CD4-positive, CD25-positive, alpha-beta regulatory T cell (primary cell): ENCODE measurements around the gene OR51G2. TPM values are rescaled to one million over a fixed set of nuclear protein-coding genes. Genes with fewer than 3 reads are reported as not detected.
"Not testable (repeated sequence)": the region's sequence is repeated elsewhere in the genome, so short reads cannot be mapped to it uniquely, and the experiment has no call there.

Source experiments
- ATAC-seq, 2 donors: fragments of 150-1000 bp; cut with Tn5 transposase; one replicate each; pipeline ENCODE4 v1.10.0; 2021; ENCODE audit warnings: low read depth in 2 of 2, moderate number of reproducible peaks in 2 of 2, moderate library complexity in 1 of 2
- DNase-seq, 3 donors: peaks; one replicate each; pipeline versions ENCODE4 v3.0.0 to v3.0.0-alpha.2; 2012 to 2022; ENCODE audit warnings: mixed read lengths in 1 of 3
- H3K27ac ChIP-seq: one replicate; pipeline ENCODE4 v1.7.0; 2013; ENCODE audit warnings: mild to moderate bottlenecking, low read length; ENCODE audit not compliant: insufficient read depth, poor library complexity, severe bottlenecking
- H3K27me3 ChIP-seq: one replicate; pipeline ENCODE4 v1.7.0; 2013; ENCODE audit warnings: low read length; ENCODE audit not compliant: control insufficient read depth, insufficient read depth
- H3K36me3 ChIP-seq: one replicate; pipeline ENCODE4 v1.7.0; 2013; ENCODE audit warnings: mild to moderate bottlenecking, low read length, moderate library complexity; ENCODE audit not compliant: control insufficient read depth, insufficient read depth
- H3K4me1 ChIP-seq: 2 replicates; pipeline ENCODE4 v1.7.0; 2013; ENCODE audit warnings: mild to moderate bottlenecking, low read length; ENCODE audit not compliant: insufficient read depth, control insufficient read depth, poor library complexity, severe bottlenecking
- H3K4me3 ChIP-seq: one replicate; pipeline ENCODE4 v1.7.0; 2013; ENCODE audit warnings: low read depth, mild to moderate bottlenecking, low read length, moderate library complexity
- H3K9me3 ChIP-seq, 2 experiments: 1 replicate in 1 of 2; 2 replicates in 1 of 2; pipeline ENCODE4 v1.7.0; 2013; ENCODE audit warnings: low read length in 2 of 2, mild to moderate bottlenecking in 1 of 2, moderate library complexity in 1 of 2; ENCODE audit not compliant: control insufficient read depth in 2 of 2
- H3K27ac Mint-ChIP-seq, 3 donors: one replicate each; pipeline ENCODE4 v1.8.0; 2020 to 2022; ENCODE audit warnings: mild to moderate bottlenecking in 3 of 3, mixed read lengths in 3 of 3, moderate library complexity in 2 of 3
- H3K27me3 Mint-ChIP-seq: one replicate; pipeline ENCODE4 v1.8.0; 2022; ENCODE audit warnings: mild to moderate bottlenecking, mixed read lengths
- H3K36me3 Mint-ChIP-seq: one replicate; pipeline ENCODE4 v1.8.0; 2020; ENCODE audit warnings: mixed read lengths
- H3K4me1 Mint-ChIP-seq, 4 donors: one replicate each; pipeline ENCODE4 v1.8.0; 2020 to 2022; ENCODE audit warnings: mixed read lengths in 4 of 4, mild to moderate bottlenecking in 1 of 4
- H3K4me3 Mint-ChIP-seq, 4 donors: one replicate each; pipeline ENCODE4 v1.8.0; 2020 to 2022; ENCODE audit warnings: mild to moderate bottlenecking in 4 of 4, mixed read lengths in 4 of 4, moderate library complexity in 3 of 4
- H3K9me3 Mint-ChIP-seq, 7 donors: one replicate each; pipeline ENCODE4 v1.8.0; 2020 to 2022; ENCODE audit warnings: mixed read lengths in 7 of 7, mild to moderate bottlenecking in 3 of 7, moderate library complexity in 2 of 7
- polyA plus RNA-seq, 4 donors: library from polyadenylated mRNA; unstranded; fragments of 300-500 nt; fragmentation: Illumina TruSeq; gene quantifications; one replicate each; pipeline ENCODE4 v1.2.3, GENCODE V29; 2021
- total RNA-seq: library from RNA; stranded (reverse); gene quantifications from one replicate; pipeline ENCODE4 v1.2.3, GENCODE V29; 2022

The OR51G2 gene
- total RNA-seq (not detected), polyA plus RNA-seq (not detected)

- Mint-ChIP-seq H3K27me3 (no peaks in the 10 kb centered on the region), H3K4me1 (no peaks in the 10 kb centered on the region), H3K27ac (no peak within 1 kb of the TSS), H3K4me3 (no peak within 1 kb of the TSS), H3K9me3 (peaks cover 0 to 3% (median 0%) of the 10 kb centered on the region in 7 donors), H3K36me3 (no peaks in the 10 kb centered on the region)
- ATAC-seq (no peak), DNase-seq (no peak)
- H3K9me3 ChIP-seq: no peaks in the 10 kb centered on the region
- no peaks in the 10 kb centered on the region for H3K27me3 ChIP-seq
- H3K27ac ChIP-seq: no peak within 1 kb of the TSS
- no peaks in the 10 kb centered on the region for H3K36me3 ChIP-seq
- H3K4me1 ChIP-seq: no peaks in the 10 kb centered on the region
- H3K4me3 ChIP-seq: no peak within 1 kb of the TSS
These were observed at the start of gene OR51G2 for GRCh38 chr11:4919250-4919649. Gene OR51G2, minus strand, starts transcription at chr11:4919350. Its CDS starts 3,687 bp downstream, at chr11:4915663.

GRCh38 chr11:4962816-4963215, 43.7 kb upstream of the OR51G2 start:
- Mint-ChIP-seq H3K4me3 (no peak overlapping the region), H3K36me3 (peaks cover 3% of the 10 kb centered on the region), H3K4me1 (no peaks in the 10 kb centered on the region), H3K27me3 (no peaks in the 10 kb centered on the region), H3K27ac (no peak overlapping the region), H3K9me3 (peaks cover 0 to 9% (median 4%) of the 10 kb centered on the region in 7 donors)
- Histone ChIP-seq H3K4me3 (no peak overlapping the region), H3K4me1 (no peaks in the 10 kb centered on the region), H3K9me3 (no peaks in the 10 kb centered on the region), H3K36me3 (no peaks in the 10 kb centered on the region), H3K27ac (no peak overlapping the region), H3K27me3 (no peaks in the 10 kb centered on the region)
- DNase-seq (no peak), ATAC-seq (no peak)

GRCh38 chr11:4960877-4961276, 41.7 kb upstream of the OR51G2 start:
- Histone ChIP-seq H3K4me3 (no peak overlapping the region), H3K4me1 (no peaks in the 10 kb centered on the region), H3K9me3 (no peaks in the 10 kb centered on the region), H3K27me3 (no peaks in the 10 kb centered on the region), H3K27ac (no peak overlapping the region), H3K36me3 (no peaks in the 10 kb centered on the region)
- ATAC-seq (no peak), DNase-seq (no peak)
- H3K4me1 Mint-ChIP-seq: no peaks in the 10 kb centered on the region
- peaks cover 3% of the 10 kb centered on the region for H3K36me3 Mint-ChIP-seq
- H3K27me3 Mint-ChIP-seq: no peaks in the 10 kb centered on the region
- H3K27ac Mint-ChIP-seq: no peak overlapping the region
- peaks cover 0 to 9% (median 4%) of the 10 kb centered on the region in 7 donors for H3K9me3 Mint-ChIP-seq
- H3K4me3 Mint-ChIP-seq: no peak overlapping the region

- no peak for ATAC-seq
- Mint-ChIP-seq H3K4me3 (no peak overlapping the region), H3K27ac (no peak overlapping the region), H3K4me1 (no peaks in the 10 kb centered on the region), H3K9me3 (peaks cover 0 to 7% (median 3%) of the 10 kb centered on the region in 7 donors), H3K27me3 (no peaks in the 10 kb centered on the region), H3K36me3 (no peaks in the 10 kb centered on the region)
- no peaks in the 10 kb centered on the region for H3K9me3 ChIP-seq
- H3K4me3 ChIP-seq: no peak overlapping the region
- no peaks in the 10 kb centered on the region for H3K27me3 ChIP-seq
- H3K4me1 ChIP-seq: no peaks in the 10 kb centered on the region
- DNase-seq: no peak
- H3K36me3 ChIP-seq: no peaks in the 10 kb centered on the region
- H3K27ac ChIP-seq: no peak overlapping the region
These were observed 38.2 kb upstream of the OR51G2 start for GRCh38 chr11:4957396-4957795.

- H3K27me3 Mint-ChIP-seq, H3K4me3 Mint-ChIP-seq, H3K4me3 ChIP-seq, H3K36me3 ChIP-seq, H3K4me1 ChIP-seq, H3K27ac ChIP-seq, DNase-seq, H3K36me3 Mint-ChIP-seq, H3K27ac Mint-ChIP-seq, H3K9me3 ChIP-seq, ATAC-seq, H3K4me1 Mint-ChIP-seq, H3K27me3 ChIP-seq, H3K9me3 Mint-ChIP-seq: not testable (repeated sequence)
These were observed 36.5 kb upstream of the OR51G2 start, which contains the start of gene OR51A2 for GRCh38 chr11:4955613-4956012. Gene OR51A2, minus strand, starts transcription at chr11:4955713. Its CDS starts 0 bp downstream, at chr11:4955713.

GRCh38 chr11:4947505-4947904, 28.4 kb upstream of the OR51G2 start, which contains the start of gene OR51A4:
Gene OR51A4, minus strand, starts transcription at chr11:4947605. Its CDS starts 505 bp downstream, at chr11:4947100.
- ATAC-seq: no peak
- DNase-seq: no peak
- H3K4me3 Mint-ChIP-seq: no peak within 1 kb of the TSS
- no peak within 1 kb of the TSS for H3K27ac Mint-ChIP-seq
- Histone ChIP-seq H3K9me3 (no peaks in the 10 kb centered on the region), H3K4me1 (no peaks in the 10 kb centered on the region), H3K36me3 (no peaks in the 10 kb centered on the region), H3K27me3 (no peaks in the 10 kb centered on the region), H3K27ac (no peak within 1 kb of the TSS), H3K4me3 (no peak within 1 kb of the TSS)
- H3K27me3 Mint-ChIP-seq: no peaks in the 10 kb centered on the region
- H3K36me3 Mint-ChIP-seq: no peaks in the 10 kb centered on the region
- H3K4me1 Mint-ChIP-seq: no peaks in the 10 kb centered on the region
- H3K9me3 Mint-ChIP-seq: no peaks in the 10 kb centered on the region

GRCh38 chr11:4936745-4937144, 17.6 kb upstream of the OR51G2 start:
- no peak overlapping the region for H3K4me3 Mint-ChIP-seq
- no peak overlapping the region for H3K27ac Mint-ChIP-seq
- no peaks in the 10 kb centered on the region for H3K27me3 Mint-ChIP-seq
- ATAC-seq (no peak), DNase-seq (no peak)
- H3K36me3 Mint-ChIP-seq: no peaks in the 10 kb centered on the region
- H3K9me3 Mint-ChIP-seq: peaks cover 0 to 5% (median 0%) of the 10 kb centered on the region in 7 donors
- Histone ChIP-seq H3K27me3 (no peaks in the 10 kb centered on the region), H3K9me3 (no peaks in the 10 kb centered on the region), H3K27ac (no peak overlapping the region), H3K4me3 (no peak overlapping the region), H3K4me1 (no peaks in the 10 kb centered on the region), H3K36me3 (no peaks in the 10 kb centered on the region)
- no peaks in the 10 kb centered on the region for H3K4me1 Mint-ChIP-seq

GRCh38 chr11:4932751-4933150, 13.6 kb upstream of the OR51G2 start:
- peaks cover 0 to 5% (median 0%) of the 10 kb centered on the region in 7 donors for H3K9me3 Mint-ChIP-seq
- no peaks in the 10 kb centered on the region for H3K36me3 Mint-ChIP-seq
- H3K4me1 Mint-ChIP-seq: no peaks in the 10 kb centered on the region
- no peak for ATAC-seq
- no peak overlapping the region for H3K27ac Mint-ChIP-seq
- H3K4me3 Mint-ChIP-seq: no peak overlapping the region
- no peaks in the 10 kb centered on the region for H3K27me3 ChIP-seq
- no peak for DNase-seq
- H3K27ac ChIP-seq: no peak overlapping the region
- no peaks in the 10 kb centered on the region for H3K27me3 Mint-ChIP-seq
- no peaks in the 10 kb centered on the region for H3K36me3 ChIP-seq
- H3K4me1 ChIP-seq: no peaks in the 10 kb centered on the region
- no peak overlapping the region for H3K4me3 ChIP-seq
- no peaks in the 10 kb centered on the region for H3K9me3 ChIP-seq
